ENCODE measurements around the gene FOXE1. TPM values are rescaled to one million over a fixed set of nuclear protein-coding genes. Genes with fewer than 3 reads are reported as not detected.

Gene FOXE1
- total and polyA plus RNA-seq, 2 experiments from 2014 or later = 0.45 TPM; not detected in 1

DNA sequence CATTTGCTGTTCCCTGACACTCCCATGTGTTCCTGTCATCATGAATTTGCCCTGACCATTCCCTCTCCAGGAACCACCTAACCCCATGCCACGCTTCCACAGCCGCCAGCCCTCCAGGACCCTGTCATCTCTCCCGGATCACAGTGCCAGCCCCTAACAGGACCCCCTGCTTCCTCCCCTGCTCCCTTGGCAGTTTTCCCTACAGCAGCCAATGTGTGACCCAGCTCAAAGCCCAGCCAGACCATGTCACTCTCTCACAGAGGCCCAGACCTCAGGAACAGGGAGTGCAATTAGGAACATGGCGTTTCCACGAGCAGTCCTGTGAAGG lies 8.1 kb downstream of the FOXE1 start (continued):
- TF ChIP-seq, protein P1, sequence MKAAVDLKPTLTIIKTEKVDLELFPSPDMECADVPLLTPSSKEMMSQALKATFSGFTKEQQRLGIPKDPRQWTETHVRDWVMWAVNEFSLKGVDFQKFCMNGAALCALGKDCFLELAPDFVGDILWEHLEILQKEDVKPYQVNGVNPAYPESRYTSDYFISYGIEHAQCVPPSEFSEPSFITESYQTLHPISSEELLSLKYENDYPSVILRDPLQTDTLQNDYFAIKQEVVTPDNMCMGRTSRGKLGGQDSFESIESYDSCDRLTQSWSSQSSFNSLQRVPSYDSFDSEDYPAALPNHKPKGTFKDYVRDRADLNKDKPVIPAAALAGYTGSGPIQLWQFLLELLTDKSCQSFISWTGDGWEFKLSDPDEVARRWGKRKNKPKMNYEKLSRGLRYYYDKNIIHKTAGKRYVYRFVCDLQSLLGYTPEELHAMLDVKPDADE (IDR thresholded peaks at IDR 0.05) = no peak
- TF ChIP-seq, protein P2, sequence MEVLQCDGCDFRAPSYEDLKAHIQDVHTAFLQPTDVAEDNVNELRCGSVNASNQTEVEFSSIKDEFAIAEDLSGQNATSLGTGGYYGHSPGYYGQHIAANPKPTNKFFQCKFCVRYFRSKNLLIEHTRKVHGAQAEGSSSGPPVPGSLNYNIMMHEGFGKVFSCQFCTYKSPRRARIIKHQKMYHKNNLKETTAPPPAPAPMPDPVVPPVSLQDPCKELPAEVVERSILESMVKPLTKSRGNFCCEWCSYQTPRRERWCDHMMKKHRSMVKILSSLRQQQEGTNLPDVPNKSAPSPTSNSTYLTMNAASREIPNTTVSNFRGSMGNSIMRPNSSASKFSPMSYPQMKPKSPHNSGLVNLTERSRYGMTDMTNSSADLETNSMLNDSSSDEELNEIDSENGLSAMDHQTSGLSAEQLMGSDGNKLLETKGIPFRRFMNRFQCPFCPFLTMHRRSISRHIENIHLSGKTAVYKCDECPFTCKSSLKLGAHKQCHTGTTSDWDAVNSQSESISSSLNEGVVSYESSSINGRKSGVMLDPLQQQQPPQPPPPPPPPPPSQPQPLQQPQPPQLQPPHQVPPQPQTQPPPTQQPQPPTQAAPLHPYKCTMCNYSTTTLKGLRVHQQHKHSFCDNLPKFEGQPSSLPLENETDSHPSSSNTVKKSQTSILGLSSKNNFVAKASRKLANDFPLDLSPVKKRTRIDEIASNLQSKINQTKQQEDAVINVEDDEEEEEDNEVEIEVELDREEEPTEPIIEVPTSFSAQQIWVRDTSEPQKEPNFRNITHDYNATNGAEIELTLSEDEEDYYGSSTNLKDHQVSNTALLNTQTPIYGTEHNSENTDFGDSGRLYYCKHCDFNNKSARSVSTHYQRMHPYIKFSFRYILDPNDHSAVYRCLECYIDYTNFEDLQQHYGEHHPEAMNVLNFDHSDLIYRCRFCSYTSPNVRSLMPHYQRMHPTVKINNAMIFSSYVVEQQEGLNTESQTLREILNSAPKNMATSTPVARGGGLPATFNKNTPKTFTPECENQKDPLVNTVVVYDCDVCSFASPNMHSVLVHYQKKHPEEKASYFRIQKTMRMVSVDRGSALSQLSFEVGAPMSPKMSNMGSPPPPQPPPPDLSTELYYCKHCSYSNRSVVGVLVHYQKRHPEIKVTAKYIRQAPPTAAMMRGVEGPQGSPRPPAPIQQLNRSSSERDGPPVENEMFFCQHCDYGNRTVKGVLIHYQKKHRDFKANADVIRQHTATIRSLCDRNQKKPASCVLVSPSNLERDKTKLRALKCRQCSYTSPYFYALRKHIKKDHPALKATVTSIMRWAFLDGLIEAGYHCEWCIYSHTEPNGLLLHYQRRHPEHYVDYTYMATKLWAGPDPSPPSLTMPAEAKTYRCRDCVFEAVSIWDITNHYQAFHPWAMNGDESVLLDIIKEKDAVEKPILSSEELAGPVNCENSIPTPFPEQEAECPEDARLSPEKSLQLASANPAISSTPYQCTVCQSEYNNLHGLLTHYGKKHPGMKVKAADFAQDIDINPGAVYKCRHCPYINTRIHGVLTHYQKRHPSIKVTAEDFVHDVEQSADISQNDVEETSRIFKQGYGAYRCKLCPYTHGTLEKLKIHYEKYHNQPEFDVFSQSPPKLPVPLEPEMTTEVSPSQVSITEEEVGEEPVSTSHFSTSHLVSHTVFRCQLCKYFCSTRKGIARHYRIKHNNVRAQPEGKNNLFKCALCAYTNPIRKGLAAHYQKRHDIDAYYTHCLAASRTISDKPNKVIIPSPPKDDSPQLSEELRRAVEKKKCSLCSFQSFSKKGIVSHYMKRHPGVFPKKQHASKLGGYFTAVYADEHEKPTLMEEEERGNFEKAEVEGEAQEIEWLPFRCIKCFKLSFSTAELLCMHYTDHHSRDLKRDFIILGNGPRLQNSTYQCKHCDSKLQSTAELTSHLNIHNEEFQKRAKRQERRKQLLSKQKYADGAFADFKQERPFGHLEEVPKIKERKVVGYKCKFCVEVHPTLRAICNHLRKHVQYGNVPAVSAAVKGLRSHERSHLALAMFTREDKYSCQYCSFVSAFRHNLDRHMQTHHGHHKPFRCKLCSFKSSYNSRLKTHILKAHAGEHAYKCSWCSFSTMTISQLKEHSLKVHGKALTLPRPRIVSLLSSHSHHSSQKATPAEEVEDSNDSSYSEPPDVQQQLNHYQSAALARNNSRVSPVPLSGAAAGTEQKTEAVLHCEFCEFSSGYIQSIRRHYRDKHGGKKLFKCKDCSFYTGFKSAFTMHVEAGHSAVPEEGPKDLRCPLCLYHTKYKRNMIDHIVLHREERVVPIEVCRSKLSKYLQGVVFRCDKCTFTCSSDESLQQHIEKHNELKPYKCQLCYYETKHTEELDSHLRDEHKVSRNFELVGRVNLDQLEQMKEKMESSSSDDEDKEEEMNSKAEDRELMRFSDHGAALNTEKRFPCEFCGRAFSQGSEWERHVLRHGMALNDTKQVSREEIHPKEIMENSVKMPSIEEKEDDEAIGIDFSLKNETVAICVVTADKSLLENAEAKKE (CRISPR knock-in tag; IDR thresholded peaks at IDR 0.05) = no peak
- TF ChIP-seq ZNF331 (CRISPR knock-in tag; IDR thresholded peaks at IDR 0.05; ENCODE audit: low read depth) (no peak), POLR2AphosphoS5 (IDR thresholded peaks at IDR 0.05; ENCODE audit: low read depth) (no peak), EZH2phosphoT487 (IDR thresholded peaks at IDR 0.05; ENCODE audit: unreplicated experiment) (no peak), STAT1 (IDR thresholded peaks at IDR 0.05; ENCODE audit: unreplicated experiment) (no peak), ZNF114 (CRISPR knock-in tag; IDR thresholded peaks at IDR 0.05) (no peak), JUNB (IDR thresholded peaks at IDR 0.05; ENCODE audit: unreplicated experiment) (no peak)

DNA sequence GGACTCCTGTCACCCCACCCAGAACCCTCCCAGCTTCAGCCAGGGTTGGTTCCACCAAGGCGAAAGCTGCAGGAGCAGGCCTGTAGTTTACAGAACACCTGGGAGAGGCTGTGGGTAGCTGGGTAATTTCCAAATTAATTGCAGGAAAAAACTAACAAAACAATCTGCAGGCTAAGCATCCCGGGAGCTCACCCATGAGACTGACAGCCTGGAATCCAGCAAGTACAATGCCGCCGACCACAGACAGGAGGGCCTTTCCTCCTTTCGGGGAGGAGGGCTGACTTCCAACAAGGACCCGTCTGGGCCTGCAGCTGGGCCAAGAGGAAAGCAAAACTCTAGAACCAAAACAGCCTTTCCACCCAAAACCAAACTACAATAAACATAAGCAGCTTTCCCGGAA lies 10.3 kb downstream of the FOXE1 start:
- H3K27ac Mint-ChIP-seq = no peak overlapping the region
- Histone ChIP-seq H3K4me3 (no peak overlapping the region), H3K36me3 (ENCODE audit: insufficient read depth) (no peaks in the 10 kb centered on the region), H2AFZ (peak overlapping the region; percentile 59; the same call in 1 of the 2 replicates), H3K4me2 (no peak overlapping the region), H3K9me2 (ENCODE audit: insufficient read depth) (no peaks in the 10 kb centered on the region), H3K27me3 (ENCODE audit: insufficient read depth) (peaks cover 67% of the 10 kb centered on the region), H3K27ac (ENCODE audit: low read depth) (no peak overlapping the region), H3F3A (replicated peaks; ENCODE audit: low read depth) (no peaks in the 10 kb centered on the region), H3K4me1 (ENCODE audit: insufficient read depth) (peaks cover 6% of the 10 kb centered on the region), H3K79me2 (replicated peaks; ENCODE audit: insufficient read depth) (no peaks in the 10 kb centered on the region), H4K20me1 (replicated peaks; ENCODE audit: insufficient read depth) (no peaks in the 10 kb centered on the region; the same call in 1 of the 2 replicates)
- peaks cover 47% of the 10 kb centered on the region for H3K27me3 Mint-ChIP-seq (ENCODE audit: insufficient read depth, low read depth, poor library complexity)
- peaks cover 4% of the 10 kb centered on the region; the same call in 2 of the 3 replicates for H3K36me3 Mint-ChIP-seq (ENCODE audit: low read depth)
- peaks cover 13% of the 10 kb centered on the region; the same call in 2 of the 3 replicates for H3K9me3 Mint-ChIP-seq
- H3K4me1 Mint-ChIP-seq = peaks cover 3% of the 10 kb centered on the region; the same call in 2 of the 3 replicates
- ATAC-seq (peak; percentile 57), DNase-seq (ENCODE audit: low spot score) (no peak)
- H3K4me3 Mint-ChIP-seq = no peak overlapping the region
- TF ChIP-seq ZNF331 (CRISPR knock-in tag; IDR thresholded peaks at IDR 0.05; ENCODE audit: low read depth) = no peak
- TF ChIP-seq JUNB (IDR thresholded peaks at IDR 0.05; ENCODE audit: unreplicated experiment) = no peak
- TF ChIP-seq, protein P1 (IDR thresholded peaks at IDR 0.05) = no peak
- no peak for TF ChIP-seq STAT1 (IDR thresholded peaks at IDR 0.05; ENCODE audit: unreplicated experiment)
